Neuronal stem cell (in vitro differentiated cells): ENCODE results near the gene EDAR.

Source experiments
- DNase-seq: peaks from one replicate; pipeline ENCODE4 v3.0.0-alpha.2; 2013; ENCODE audit warnings: low spot score
- H2AFZ ChIP-seq: one replicate; pipeline ENCODE4 v1.6.1; 2013; ENCODE audit warnings: mild to moderate bottlenecking, low read length, inconsistent platforms
- H2AK5ac ChIP-seq: 2 replicates; pipeline ENCODE4 v1.6.1; 2013; ENCODE audit warnings: low read depth, mild to moderate bottlenecking, inconsistent platforms, low read length, moderate library complexity, mixed read lengths
- H2BK120ac ChIP-seq: 2 replicates; pipeline ENCODE4 v1.6.1; 2013; ENCODE audit warnings: low read depth, mild to moderate bottlenecking, inconsistent platforms, low read length, moderate library complexity, mixed read lengths
- H2BK12ac ChIP-seq: one replicate; pipeline ENCODE4 v1.6.1; 2013; ENCODE audit warnings: low read length, inconsistent platforms
- H2BK15ac ChIP-seq: 2 replicates; pipeline ENCODE4 v1.6.1; 2013; ENCODE audit warnings: mild to moderate bottlenecking, low read length, inconsistent platforms, mixed read lengths
- H2BK5ac ChIP-seq: one replicate; pipeline ENCODE4 v1.6.1; 2013; ENCODE audit warnings: inconsistent platforms, mild to moderate bottlenecking, low read length, moderate library complexity
- H3K14ac ChIP-seq: one replicate; pipeline ENCODE4 v1.6.1; 2013; ENCODE audit warnings: low read length, inconsistent platforms
- H3K18ac ChIP-seq: 2 replicates; pipeline ENCODE4 v1.6.1; 2013; ENCODE audit warnings: low read length, inconsistent platforms
- H3K23ac ChIP-seq: 2 replicates; pipeline ENCODE4 v1.6.1; 2013; ENCODE audit warnings: low read depth, mild to moderate bottlenecking, mixed read lengths, low read length, inconsistent platforms; ENCODE audit not compliant: poor library complexity
- H3K27ac ChIP-seq: replicated peaks from 3 replicates; pipeline ENCODE4 v1.5.1; 2013; ENCODE audit warnings: low read length, inconsistent platforms
- H3K27me3 ChIP-seq, 3 experiments: 2 replicates each; pipeline ENCODE4 v1.6.1; 2013; ENCODE audit warnings: low read length in 3 of 3, mild to moderate bottlenecking in 2 of 3, inconsistent platforms in 1 of 3, low read depth in 1 of 3, mixed read lengths in 1 of 3, moderate library complexity in 1 of 3; ENCODE audit not compliant: control insufficient read depth in 3 of 3, insufficient read depth in 3 of 3
- H3K36me3 ChIP-seq, 2 donors: replicated peaks in 1 of 2; 2 replicates each; pipeline ENCODE4 v1.6.1; 2013; ENCODE audit warnings: low read length in 2 of 2; ENCODE audit not compliant: control insufficient read depth in 2 of 2, insufficient read depth in 2 of 2
- H3K4ac ChIP-seq: 2 replicates; pipeline ENCODE4 v1.6.1; 2013; ENCODE audit warnings: inconsistent platforms, mild to moderate bottlenecking, low read length, moderate library complexity
- H3K4me1 ChIP-seq, 2 donors: 1 replicate in 1 of 2; 2 replicates in 1 of 2; pipeline ENCODE4 v1.6.1; 2013; ENCODE audit warnings: low read length in 2 of 2, low read depth in 1 of 2; ENCODE audit not compliant: control insufficient read depth in 2 of 2, insufficient read depth in 1 of 2
- H3K4me2 ChIP-seq: one replicate; pipeline ENCODE4 v1.6.1; 2013; ENCODE audit warnings: mild to moderate bottlenecking, low read length, inconsistent platforms; ENCODE audit not compliant: insufficient read depth, poor library complexity, severe bottlenecking
- H3K4me3 ChIP-seq, 2 donors: 2 replicates each; pipeline ENCODE4 v1.5.1; 2013; ENCODE audit warnings: low read length in 2 of 2, mild to moderate bottlenecking in 2 of 2, inconsistent platforms in 1 of 2, moderate library complexity in 1 of 2
- H3K79me1 ChIP-seq: one replicate; pipeline ENCODE4 v1.6.1; 2013; ENCODE audit warnings: low read depth, mild to moderate bottlenecking, inconsistent platforms, low read length, moderate library complexity
- H3K9ac ChIP-seq: one replicate; pipeline ENCODE4 v1.6.1; 2013; ENCODE audit warnings: mild to moderate bottlenecking, low read depth, low read length, inconsistent platforms; ENCODE audit not compliant: poor library complexity
- H3K9me3 ChIP-seq, 2 donors: replicated peaks in 1 of 2; 2 replicates each; pipeline versions ENCODE3 to v1.6.1; 2013; ENCODE audit warnings: low read length in 2 of 2, mild to moderate bottlenecking in 2 of 2, inconsistent platforms in 1 of 2, low read depth in 1 of 2, mixed read lengths in 1 of 2, moderate library complexity in 1 of 2; ENCODE audit not compliant: control insufficient read depth in 2 of 2, insufficient read depth in 1 of 2
- H4K8ac ChIP-seq: one replicate; pipeline ENCODE4 v1.6.1; 2013; ENCODE audit warnings: low read depth, mild to moderate bottlenecking, inconsistent platforms, low read length, moderate library complexity
- H4K91ac ChIP-seq: one replicate; pipeline ENCODE4 v1.6.1; 2013; ENCODE audit warnings: low read length, low read depth, mild to moderate bottlenecking, inconsistent platforms; ENCODE audit not compliant: poor library complexity
- WGBS, 2 donors: extraction: QIAGEN DNeasy Blood & Tissue Kit; methylation state at CpG; one replicate each; pipeline ENCODE4 v1.1.7; 2013; ENCODE audit warnings: missing lambda C conversion rate in 2 of 2, mixed read lengths in 1 of 2; ENCODE audit not compliant: insufficient read length in 2 of 2, insufficient replicate concordance in 1 of 2; ENCODE audit errors: extremely low coverage in 2 of 2; 5-methylcytosine and 5-hydroxymethylcytosine counted together

EDAR gene

DNA sequence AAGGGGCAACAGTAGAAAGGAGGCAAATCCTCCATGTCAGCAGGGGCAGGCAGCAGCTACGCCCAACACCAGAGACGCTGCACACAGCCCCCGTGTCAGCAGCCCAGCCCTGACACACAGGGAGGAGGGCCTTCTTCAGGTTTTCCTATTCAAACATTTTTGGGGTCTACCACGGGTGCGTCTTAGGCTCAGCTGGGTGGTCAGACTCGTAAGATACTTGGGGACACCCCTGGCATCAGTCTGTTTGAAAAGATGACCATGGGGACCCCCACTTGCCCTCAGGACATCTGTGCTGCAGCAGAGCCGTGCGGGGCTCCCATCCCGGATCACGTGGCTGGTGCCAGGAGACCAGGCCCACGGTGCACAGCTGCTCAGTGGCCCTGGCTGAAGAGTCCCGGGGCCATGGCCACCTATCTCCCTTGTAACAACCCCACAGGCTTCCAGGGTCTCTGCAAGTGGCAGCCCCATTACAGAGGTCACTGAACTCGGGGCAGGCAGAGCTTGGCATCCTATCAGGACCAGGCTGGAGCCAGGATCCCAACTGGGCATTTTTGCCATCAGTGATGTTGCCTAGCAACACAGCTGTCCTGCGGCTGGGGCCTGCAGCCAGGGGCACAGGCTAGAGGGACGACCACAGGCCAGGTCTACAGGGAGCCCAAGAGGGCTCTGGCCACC, 82.5 kb downstream of the EDAR start:
- H3K4me2 ChIP-seq = no peak overlapping the region

DNA sequence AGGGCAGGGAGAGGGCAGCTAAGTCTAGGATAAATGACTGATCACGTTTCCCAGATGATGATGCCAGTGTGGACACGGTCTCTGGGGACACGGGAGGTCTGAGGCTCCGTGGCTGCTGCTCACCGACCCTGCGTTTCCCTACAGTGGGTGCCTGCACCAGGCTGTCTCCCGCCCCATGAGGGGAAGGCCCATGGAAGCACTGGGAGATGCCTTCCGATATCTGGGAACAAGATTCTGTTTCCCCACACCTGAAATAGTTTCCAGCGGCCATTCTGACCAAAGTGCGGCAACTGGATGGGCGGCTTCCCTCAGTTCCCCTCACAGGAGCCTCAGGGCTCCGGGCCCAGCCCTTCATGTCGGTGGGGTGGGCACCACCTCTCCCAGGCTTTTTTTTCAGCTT, 83.1 kb downstream of the EDAR start:
- H3K23ac ChIP-seq = peak overlapping the region; percentile 85
- no peak overlapping the region for H3K14ac ChIP-seq
- no peak overlapping the region for H3K27ac ChIP-seq
- H3K9me3 ChIP-seq = no peaks in the 10 kb centered on the region
- peak overlapping the region; percentile 57 for H3K18ac ChIP-seq
- peak overlapping the region; percentile 44 for H3K9ac ChIP-seq
- no peak overlapping the region for H2BK120ac ChIP-seq
- peak overlapping the region; percentile 37 for H3K4ac ChIP-seq
- no CpG with 5 or more reads among the region's 13 CpGs for WGBS, 2 donors
- H2AK5ac ChIP-seq = no peak overlapping the region
- H4K91ac ChIP-seq = no peak overlapping the region
- no peak overlapping the region for H3K4me3 ChIP-seq
- H3K27me3 ChIP-seq = no peaks in the 10 kb centered on the region
- no peak overlapping the region for H3K4me2 ChIP-seq
- H2BK12ac ChIP-seq = no peak overlapping the region
- no peak for DNase-seq
- peak overlapping the region; percentile 53 for H2BK5ac ChIP-seq
- no peaks in the 10 kb centered on the region for H3K79me1 ChIP-seq
- no peak overlapping the region for H2AFZ ChIP-seq
- no peak overlapping the region for H2BK15ac ChIP-seq
- no peaks in the 10 kb centered on the region for H3K36me3 ChIP-seq
- H4K8ac ChIP-seq = no peak overlapping the region
- no peaks in the 10 kb centered on the region for H3K4me1 ChIP-seq

More for the DNA sequence above, 82.5 kb downstream of the EDAR start:
- H2BK5ac ChIP-seq = no peak overlapping the region
- H2AFZ ChIP-seq = no peak overlapping the region
- peak overlapping the region; percentile 15 for H3K9ac ChIP-seq
- no peaks in the 10 kb centered on the region for H3K79me1 ChIP-seq
- no peak overlapping the region for H2BK15ac ChIP-seq
- no peak overlapping the region for H2AK5ac ChIP-seq
- H2BK120ac ChIP-seq = no peak overlapping the region
- no peak overlapping the region for H3K4me3 ChIP-seq
- no peaks in the 10 kb centered on the region for H3K36me3 ChIP-seq
- H3K23ac ChIP-seq = no peak overlapping the region
- no CpG with 5 or more reads among the region's 15 CpGs for WGBS, 2 donors
- no peaks in the 10 kb centered on the region for H3K9me3 ChIP-seq
- no peak overlapping the region for H3K27ac ChIP-seq
- H3K18ac ChIP-seq = no peak overlapping the region
- DNase-seq = no peak
- no peak overlapping the region for H4K91ac ChIP-seq
- H4K8ac ChIP-seq = no peak overlapping the region
- no peaks in the 10 kb centered on the region for H3K4me1 ChIP-seq
- H3K14ac ChIP-seq = peak overlapping the region; percentile 60
- no peaks in the 10 kb centered on the region for H3K27me3 ChIP-seq
- H2BK12ac ChIP-seq = no peak overlapping the region
- no peak overlapping the region for H3K4ac ChIP-seq

DNA sequence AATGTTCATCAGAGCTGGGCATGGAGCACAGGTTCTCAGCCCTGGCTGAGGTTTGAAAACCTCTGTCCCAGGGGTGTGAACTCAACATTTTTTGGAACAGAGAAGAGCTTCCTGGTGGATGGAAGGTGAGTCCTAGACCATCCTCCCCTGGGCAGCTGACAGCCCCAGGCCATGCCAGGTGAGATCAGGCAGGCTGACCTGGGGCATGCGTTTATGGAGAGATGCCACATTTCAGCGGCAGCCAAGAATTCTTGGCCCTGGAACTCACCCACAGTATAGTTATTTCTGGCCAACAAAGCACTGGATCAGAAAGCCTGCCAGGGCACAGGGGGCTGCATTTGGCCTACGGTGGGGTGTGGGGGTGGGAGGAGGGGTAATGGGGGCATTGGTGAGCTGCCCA, 83.8 kb downstream of the EDAR start:
- H2BK12ac ChIP-seq = no peak overlapping the region
- DNase-seq = no peak
- no peaks in the 10 kb centered on the region for H3K4me1 ChIP-seq
- H2BK15ac ChIP-seq = no peak overlapping the region
- no peak overlapping the region for H3K18ac ChIP-seq
- no peaks in the 10 kb centered on the region for H3K79me1 ChIP-seq
- H2BK5ac ChIP-seq = no peak overlapping the region
- no peak overlapping the region for H2AFZ ChIP-seq
- WGBS, 2 donors = no CpG with 5 or more reads among the region's 3 CpGs
- no peak overlapping the region for H3K23ac ChIP-seq
- no peaks in the 10 kb centered on the region for H3K36me3 ChIP-seq
- no peak overlapping the region for H3K9ac ChIP-seq
- H3K4me3 ChIP-seq = no peak overlapping the region
- H3K4me2 ChIP-seq = no peak overlapping the region
- H2BK120ac ChIP-seq = no peak overlapping the region
- H3K27me3 ChIP-seq = no peaks in the 10 kb centered on the region
- no peaks in the 10 kb centered on the region for H3K9me3 ChIP-seq
- no peak overlapping the region for H3K14ac ChIP-seq
- no peak overlapping the region for H3K4ac ChIP-seq
- H2AK5ac ChIP-seq = no peak overlapping the region
- H3K27ac ChIP-seq = no peak overlapping the region
- no peak overlapping the region for H4K91ac ChIP-seq
- H4K8ac ChIP-seq = no peak overlapping the region

DNA sequence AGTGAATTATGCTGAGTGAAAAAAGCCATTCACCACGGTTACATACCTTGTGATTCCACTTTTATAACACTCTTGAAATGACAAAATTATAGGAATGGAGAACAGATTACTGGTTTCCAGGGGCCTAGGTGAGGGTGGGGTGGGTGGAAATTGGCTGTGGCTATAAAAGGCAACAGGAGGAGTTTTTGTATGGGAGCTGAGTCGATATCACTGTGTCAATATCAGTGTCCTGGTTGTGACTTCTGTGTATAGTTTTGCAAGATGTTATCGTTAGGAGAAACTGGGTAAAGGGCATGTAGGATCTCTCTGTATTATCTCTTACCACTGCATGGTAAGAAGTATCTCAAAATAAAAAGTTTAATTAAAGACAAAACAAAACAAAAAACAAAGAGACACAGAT, 84.3 kb downstream of the EDAR start:
- no CpG with 5 or more reads among the region's 3 CpGs for whole genome bisulfite sequencing, 2 donors
- Histone ChIP-seq H3K79me1 (no peaks in the 10 kb centered on the region), H2BK15ac (no peak overlapping the region), H3K4me1 (no peaks in the 10 kb centered on the region), H4K91ac (no peak overlapping the region), H3K4me2 (no peak overlapping the region), H2BK5ac (no peak overlapping the region), H2AFZ (no peak overlapping the region), H3K36me3 (no peaks in the 10 kb centered on the region), H3K4me3 (no peak overlapping the region), H3K27me3 (no peaks in the 10 kb centered on the region), H3K18ac (no peak overlapping the region), H2BK120ac (no peak overlapping the region), H3K4ac (no peak overlapping the region), H4K8ac (no peak overlapping the region), H2AK5ac (no peak overlapping the region), H3K14ac (no peak overlapping the region), H3K9ac (no peak overlapping the region), H2BK12ac (no peak overlapping the region), H3K23ac (no peak overlapping the region), H3K9me3 (no peaks in the 10 kb centered on the region), H3K27ac (no peak overlapping the region)
- no peak for DNase-seq
